HUES48 (cell line): ENCODE data around the gene UBL4A.

Experiments used
- H3K27ac ChIP-seq: one replicate; pipeline ENCODE4 v1.7.0; 2013; ENCODE audit warnings: low read depth, low read length, inconsistent platforms
- H3K27me3 ChIP-seq: 2 replicates; pipeline ENCODE4 v1.6.1; 2013; ENCODE audit warnings: mild to moderate bottlenecking, low read length; ENCODE audit not compliant: control insufficient read depth, insufficient read depth
- H3K36me3 ChIP-seq: 2 replicates; pipeline ENCODE4 v1.6.1; 2013; ENCODE audit warnings: low read length; ENCODE audit not compliant: control insufficient read depth, insufficient read depth
- H3K4me1 ChIP-seq: 2 replicates; pipeline ENCODE4 v1.6.1; 2013; ENCODE audit warnings: mild to moderate bottlenecking, low read length; ENCODE audit not compliant: control insufficient read depth, insufficient read depth
- H3K4me3 ChIP-seq: 2 replicates; pipeline ENCODE4 v1.5.1; 2013; ENCODE audit warnings: mild to moderate bottlenecking, low read depth, low read length
- H3K9ac ChIP-seq: 2 replicates; pipeline ENCODE4 v1.6.1; 2013; ENCODE audit warnings: mild to moderate bottlenecking, low read depth, low read length, moderate library complexity
- H3K9me3 ChIP-seq: 2 replicates; pipeline ENCODE4 v1.6.1; 2013; ENCODE audit warnings: low read length; ENCODE audit not compliant: control insufficient read depth, insufficient read depth

UBL4A gene

GRCh38 chrX:154436983-154437752 lies 49.2 kb downstream of the UBL4A start, which contains the start of gene GDI1:
Gene GDI1, plus strand, starts transcription at chrX:154437154. Its CDS starts 101 bp downstream, at chrX:154437255.
- peak within 1 kb of the TSS; percentile 84 for H3K27ac ChIP-seq
- no peaks in the 10 kb centered on the region for H3K4me1 ChIP-seq
- no peaks in the 10 kb centered on the region for H3K27me3 ChIP-seq
- no peak within 1 kb of the TSS; the same call in 1 of the 2 replicates for H3K9ac ChIP-seq
- H3K36me3 ChIP-seq: peaks cover 57% of the 10 kb centered on the region
- peaks cover 45% of the 10 kb centered on the region for H3K9me3 ChIP-seq
- peak within 1 kb of the TSS; percentile 76 for H3K4me3 ChIP-seq

GRCh38 chrX:154436374-154436982 lies 49.9 kb downstream of the UBL4A start:
- H3K36me3 ChIP-seq: peaks cover 56% of the 10 kb centered on the region
- no peak overlapping the region; the same call in 1 of the 2 replicates for H3K9ac ChIP-seq
- H3K4me1 ChIP-seq: no peaks in the 10 kb centered on the region
- H3K27ac ChIP-seq: peak overlapping the region; percentile 84
- H3K9me3 ChIP-seq: peaks cover 47% of the 10 kb centered on the region
- peak overlapping the region; percentile 76 for H3K4me3 ChIP-seq
- H3K27me3 ChIP-seq: no peaks in the 10 kb centered on the region

DNA sequence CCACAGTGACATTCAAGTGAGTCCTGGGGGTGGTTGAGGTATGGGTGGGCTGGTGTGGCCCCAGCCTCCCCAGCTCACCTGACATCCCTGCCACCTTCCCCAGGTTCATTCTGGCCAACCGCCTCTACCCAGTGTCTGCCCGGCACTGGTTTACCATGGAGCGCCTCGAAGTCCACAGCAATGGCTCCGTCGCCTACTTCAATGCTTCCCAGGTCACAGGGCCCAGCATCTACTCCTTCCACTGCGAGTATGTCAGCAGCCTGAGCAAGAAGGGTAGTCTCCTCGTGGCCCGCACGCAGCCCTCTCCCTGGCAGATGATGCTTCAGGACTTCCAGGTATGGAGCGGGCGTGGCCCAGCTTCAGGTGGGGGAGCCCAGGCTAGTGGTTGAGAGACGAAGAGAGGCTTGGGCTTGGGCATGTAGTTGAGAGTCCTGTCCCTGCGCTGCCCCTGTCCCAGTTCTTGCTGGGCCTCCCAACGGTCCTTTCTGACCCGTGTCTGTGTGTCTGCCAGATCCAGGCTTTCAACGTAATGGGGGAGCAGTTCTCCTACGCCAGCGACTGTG lies 51.2 kb downstream of the UBL4A start:
- Histone ChIP-seq H3K4me1 (no peaks in the 10 kb centered on the region), H3K27me3 (no peaks in the 10 kb centered on the region), H3K27ac (no peak overlapping the region), H3K9ac (no peak overlapping the region), H3K9me3 (peaks cover 47% of the 10 kb centered on the region), H3K36me3 (peaks cover 45% of the 10 kb centered on the region), H3K4me3 (no peak overlapping the region)

GRCh38 chrX:154434394-154435168 lies 51.8 kb downstream of the UBL4A start:
- H3K27me3 ChIP-seq: no peaks in the 10 kb centered on the region
- H3K9ac ChIP-seq: no peak overlapping the region
- no peak overlapping the region for H3K27ac ChIP-seq
- H3K36me3 ChIP-seq: peaks cover 39% of the 10 kb centered on the region
- H3K9me3 ChIP-seq: peaks cover 45% of the 10 kb centered on the region
- no peaks in the 10 kb centered on the region for H3K4me1 ChIP-seq
- no peak overlapping the region for H3K4me3 ChIP-seq
